BLaER1 (cell line): ENCODE results near the gene LRRTM4.

Source experiments
- H3K27ac ChIP-seq: shearing (Covaris generic); formaldehyde crosslinking; 2 replicates; pipeline ENCODE4 v1.8.1; 2022
- H3K27me3 ChIP-seq: shearing (Covaris generic); formaldehyde crosslinking; 2 replicates; pipeline ENCODE4 v1.8.1; 2022
- H3K36me3 ChIP-seq: shearing (Covaris generic); formaldehyde crosslinking; 2 replicates; pipeline ENCODE4 v1.8.1; 2022
- H3K4me1 ChIP-seq: shearing (Covaris generic); formaldehyde crosslinking; 2 replicates; pipeline ENCODE4 v1.8.1; 2022
- H3K4me2 ChIP-seq: shearing (Covaris generic); formaldehyde crosslinking; 2 replicates; pipeline ENCODE4 v1.8.1; 2022
- H3K4me3 ChIP-seq: shearing (Covaris generic); formaldehyde crosslinking; 2 replicates; pipeline ENCODE4 v1.8.1; 2022
- H3K9ac ChIP-seq: shearing (Covaris generic); formaldehyde crosslinking; 2 replicates; pipeline ENCODE4 v1.8.1; 2022
- H3K9me3 ChIP-seq: shearing (Covaris generic); formaldehyde crosslinking; 2 replicates; pipeline ENCODE4 v1.8.1; 2022
- H4K20me1 ChIP-seq: shearing (Covaris generic); formaldehyde crosslinking; 2 replicates; pipeline ENCODE4 v1.8.1; 2022
- Cebpa-rat ChIP-seq: shearing (Covaris generic); IDR thresholded peaks from 2 replicates; pipeline ENCODE4 v1.8.1; 2022

The LRRTM4 gene

GRCh38 chr2:77519888-77520506, 2.2 kb downstream of the LRRTM4 start:
- Histone ChIP-seq H3K4me1 (no peaks in the 10 kb centered on the region), H3K27ac (no peak overlapping the region), H3K9ac (no peak overlapping the region), H4K20me1 (no peaks in the 10 kb centered on the region), H3K4me2 (no peak overlapping the region), H3K4me3 (no peak overlapping the region), H3K9me3 (no peaks in the 10 kb centered on the region), H3K36me3 (no peaks in the 10 kb centered on the region), H3K27me3 (no peaks in the 10 kb centered on the region)
- no peak for TF ChIP-seq Cebpa-rat

- Histone ChIP-seq H3K4me3 (no peak overlapping the region), H3K4me1 (no peaks in the 10 kb centered on the region), H3K36me3 (no peaks in the 10 kb centered on the region), H3K9me3 (no peaks in the 10 kb centered on the region), H4K20me1 (no peaks in the 10 kb centered on the region), H3K9ac (no peak overlapping the region), H3K27me3 (no peaks in the 10 kb centered on the region), H3K27ac (no peak overlapping the region), H3K4me2 (no peak overlapping the region)
- no peak for TF ChIP-seq Cebpa-rat
Measured at GRCh38 chr2:77519164-77519887, 2.9 kb downstream of the LRRTM4 start.

- no peaks in the 10 kb centered on the region for H3K4me1 ChIP-seq
- H3K4me2 ChIP-seq: no peak overlapping the region
- H3K9ac ChIP-seq: no peak overlapping the region
- H3K27me3 ChIP-seq: no peaks in the 10 kb centered on the region
- H3K4me3 ChIP-seq: no peak overlapping the region
- TF ChIP-seq Cebpa-rat: no peak
- H3K27ac ChIP-seq: no peak overlapping the region
- H3K36me3 ChIP-seq: no peaks in the 10 kb centered on the region
- no peaks in the 10 kb centered on the region for H4K20me1 ChIP-seq
- no peaks in the 10 kb centered on the region for H3K9me3 ChIP-seq
Measured at GRCh38 chr2:77518311-77518710, 3.9 kb downstream of the LRRTM4 start.

GRCh38 chr2:77513191-77513590, 9.0 kb downstream of the LRRTM4 start:
- Histone ChIP-seq H3K9me3 (no peaks in the 10 kb centered on the region), H3K27me3 (no peaks in the 10 kb centered on the region), H3K36me3 (no peaks in the 10 kb centered on the region), H3K27ac (no peak overlapping the region), H3K4me3 (no peak overlapping the region), H3K4me2 (no peak overlapping the region), H3K4me1 (no peaks in the 10 kb centered on the region), H4K20me1 (no peaks in the 10 kb centered on the region), H3K9ac (no peak overlapping the region)
- no peak for TF ChIP-seq Cebpa-rat

GRCh38 chr2:77512507-77512906, 9.7 kb downstream of the LRRTM4 start:
- H3K27me3 ChIP-seq: no peaks in the 10 kb centered on the region

GRCh38 chr2:77508511-77508910, 13.7 kb downstream of the LRRTM4 start:
- H3K4me3 ChIP-seq: no peak overlapping the region
- no peaks in the 10 kb centered on the region for H3K36me3 ChIP-seq
- no peak for TF ChIP-seq Cebpa-rat
- H3K9ac ChIP-seq: no peak overlapping the region
- H3K27ac ChIP-seq: no peak overlapping the region
- H3K9me3 ChIP-seq: no peaks in the 10 kb centered on the region
- H3K4me1 ChIP-seq: no peaks in the 10 kb centered on the region
- no peaks in the 10 kb centered on the region for H3K27me3 ChIP-seq
- H3K4me2 ChIP-seq: no peak overlapping the region
- no peaks in the 10 kb centered on the region for H4K20me1 ChIP-seq

More at GRCh38 chr2:77512507-77512906, 9.7 kb downstream of the LRRTM4 start:
- no peak overlapping the region for H3K27ac ChIP-seq
- no peaks in the 10 kb centered on the region for H3K36me3 ChIP-seq
- H3K4me2 ChIP-seq: no peak overlapping the region
- H3K4me1 ChIP-seq: no peaks in the 10 kb centered on the region
- TF ChIP-seq Cebpa-rat: no peak
- H4K20me1 ChIP-seq: no peaks in the 10 kb centered on the region
- H3K9me3 ChIP-seq: no peaks in the 10 kb centered on the region
- no peak overlapping the region for H3K4me3 ChIP-seq
- H3K9ac ChIP-seq: no peak overlapping the region

GRCh38 chr2:77507657-77508056, 14.5 kb downstream of the LRRTM4 start:
- H3K9ac ChIP-seq: no peak overlapping the region
- H3K27ac ChIP-seq: no peak overlapping the region
- no peaks in the 10 kb centered on the region for H3K4me1 ChIP-seq
- H3K4me2 ChIP-seq: no peak overlapping the region
- H3K36me3 ChIP-seq: no peaks in the 10 kb centered on the region
- TF ChIP-seq Cebpa-rat: no peak
- H3K9me3 ChIP-seq: no peaks in the 10 kb centered on the region
- H3K4me3 ChIP-seq: no peak overlapping the region
- H4K20me1 ChIP-seq: no peaks in the 10 kb centered on the region
- H3K27me3 ChIP-seq: no peaks in the 10 kb centered on the region

- Histone ChIP-seq H3K4me3 (no peak overlapping the region), H3K4me2 (no peak overlapping the region), H3K9ac (no peak overlapping the region), H3K27me3 (no peaks in the 10 kb centered on the region), H3K9me3 (no peaks in the 10 kb centered on the region), H3K36me3 (no peaks in the 10 kb centered on the region), H4K20me1 (no peaks in the 10 kb centered on the region), H3K27ac (no peak overlapping the region), H3K4me1 (no peaks in the 10 kb centered on the region)
- no peak for TF ChIP-seq Cebpa-rat
Measured at GRCh38 chr2:77488141-77488540, 34.0 kb downstream of the LRRTM4 start.

- Histone ChIP-seq H4K20me1 (no peaks in the 10 kb centered on the region), H3K4me2 (no peak overlapping the region), H3K4me1 (no peaks in the 10 kb centered on the region), H3K36me3 (no peaks in the 10 kb centered on the region), H3K9me3 (no peaks in the 10 kb centered on the region), H3K27me3 (no peaks in the 10 kb centered on the region), H3K9ac (no peak overlapping the region), H3K4me3 (no peak overlapping the region), H3K27ac (no peak overlapping the region)
- TF ChIP-seq Cebpa-rat: no peak
Measured at GRCh38 chr2:77487074-77487803, 34.9 kb downstream of the LRRTM4 start.

GRCh38 chr2:77484026-77484425, 38.1 kb downstream of the LRRTM4 start:
- H3K27ac ChIP-seq: no peak overlapping the region
- no peaks in the 10 kb centered on the region for H3K4me1 ChIP-seq
- no peaks in the 10 kb centered on the region for H3K9me3 ChIP-seq
- no peak overlapping the region for H3K4me2 ChIP-seq
- H3K4me3 ChIP-seq: no peak overlapping the region
- no peak for TF ChIP-seq Cebpa-rat
- no peaks in the 10 kb centered on the region for H3K27me3 ChIP-seq
- H3K36me3 ChIP-seq: no peaks in the 10 kb centered on the region
- no peaks in the 10 kb centered on the region for H4K20me1 ChIP-seq
- no peak overlapping the region for H3K9ac ChIP-seq
